DND-41 (cell line): ENCODE measurements around the gene KRTAP1-5.

Source experiments
- EZH2 ChIP-seq: IDR thresholded peaks from 3 replicates; pipeline ENCODE4 v1.6.1; 2012; ENCODE audit warnings: borderline replicate concordance, low read depth, mild to moderate bottlenecking, moderate library complexity, low read length, inconsistent platforms; ENCODE audit not compliant: severe bottlenecking
- TF ChIP-seq, protein P1 (sequence below): IDR thresholded peaks from 2 replicates; pipeline ENCODE4 v1.5.1; 2012; ENCODE audit warnings: borderline replicate concordance, low read length, moderate library complexity, mild to moderate bottlenecking; ENCODE audit not compliant: poor library complexity, severe bottlenecking; ENCODE audit errors: extremely low read depth

DNA sequence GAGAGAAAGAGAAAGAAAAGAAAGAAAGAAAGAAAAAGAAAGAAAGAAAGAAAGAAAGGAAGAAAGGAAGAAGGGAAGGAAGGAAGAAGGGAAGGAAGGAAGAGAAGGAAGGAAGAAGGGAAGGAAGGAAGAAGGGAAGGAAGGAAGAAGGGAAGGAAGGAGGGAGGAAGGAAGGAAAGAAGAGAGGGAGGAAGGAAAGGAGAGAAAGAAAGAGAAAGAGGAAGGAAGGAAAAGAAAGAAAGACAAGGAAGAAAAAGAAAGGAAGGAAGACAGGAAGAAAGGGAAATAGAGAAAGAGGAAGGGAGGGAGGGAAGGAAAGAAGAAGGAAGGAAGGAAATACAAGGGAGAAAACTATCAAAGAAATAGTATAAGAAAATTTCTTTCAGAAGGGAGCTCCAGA is 49.8 kb upstream of the KRTAP1-5 start:
- TF ChIP-seq, protein P1, sequence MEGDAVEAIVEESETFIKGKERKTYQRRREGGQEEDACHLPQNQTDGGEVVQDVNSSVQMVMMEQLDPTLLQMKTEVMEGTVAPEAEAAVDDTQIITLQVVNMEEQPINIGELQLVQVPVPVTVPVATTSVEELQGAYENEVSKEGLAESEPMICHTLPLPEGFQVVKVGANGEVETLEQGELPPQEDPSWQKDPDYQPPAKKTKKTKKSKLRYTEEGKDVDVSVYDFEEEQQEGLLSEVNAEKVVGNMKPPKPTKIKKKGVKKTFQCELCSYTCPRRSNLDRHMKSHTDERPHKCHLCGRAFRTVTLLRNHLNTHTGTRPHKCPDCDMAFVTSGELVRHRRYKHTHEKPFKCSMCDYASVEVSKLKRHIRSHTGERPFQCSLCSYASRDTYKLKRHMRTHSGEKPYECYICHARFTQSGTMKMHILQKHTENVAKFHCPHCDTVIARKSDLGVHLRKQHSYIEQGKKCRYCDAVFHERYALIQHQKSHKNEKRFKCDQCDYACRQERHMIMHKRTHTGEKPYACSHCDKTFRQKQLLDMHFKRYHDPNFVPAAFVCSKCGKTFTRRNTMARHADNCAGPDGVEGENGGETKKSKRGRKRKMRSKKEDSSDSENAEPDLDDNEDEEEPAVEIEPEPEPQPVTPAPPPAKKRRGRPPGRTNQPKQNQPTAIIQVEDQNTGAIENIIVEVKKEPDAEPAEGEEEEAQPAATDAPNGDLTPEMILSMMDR = no peak
- no peak for TF ChIP-seq EZH2
